ENCODE results near the gene CDX1.

CDX1 gene

DNA sequence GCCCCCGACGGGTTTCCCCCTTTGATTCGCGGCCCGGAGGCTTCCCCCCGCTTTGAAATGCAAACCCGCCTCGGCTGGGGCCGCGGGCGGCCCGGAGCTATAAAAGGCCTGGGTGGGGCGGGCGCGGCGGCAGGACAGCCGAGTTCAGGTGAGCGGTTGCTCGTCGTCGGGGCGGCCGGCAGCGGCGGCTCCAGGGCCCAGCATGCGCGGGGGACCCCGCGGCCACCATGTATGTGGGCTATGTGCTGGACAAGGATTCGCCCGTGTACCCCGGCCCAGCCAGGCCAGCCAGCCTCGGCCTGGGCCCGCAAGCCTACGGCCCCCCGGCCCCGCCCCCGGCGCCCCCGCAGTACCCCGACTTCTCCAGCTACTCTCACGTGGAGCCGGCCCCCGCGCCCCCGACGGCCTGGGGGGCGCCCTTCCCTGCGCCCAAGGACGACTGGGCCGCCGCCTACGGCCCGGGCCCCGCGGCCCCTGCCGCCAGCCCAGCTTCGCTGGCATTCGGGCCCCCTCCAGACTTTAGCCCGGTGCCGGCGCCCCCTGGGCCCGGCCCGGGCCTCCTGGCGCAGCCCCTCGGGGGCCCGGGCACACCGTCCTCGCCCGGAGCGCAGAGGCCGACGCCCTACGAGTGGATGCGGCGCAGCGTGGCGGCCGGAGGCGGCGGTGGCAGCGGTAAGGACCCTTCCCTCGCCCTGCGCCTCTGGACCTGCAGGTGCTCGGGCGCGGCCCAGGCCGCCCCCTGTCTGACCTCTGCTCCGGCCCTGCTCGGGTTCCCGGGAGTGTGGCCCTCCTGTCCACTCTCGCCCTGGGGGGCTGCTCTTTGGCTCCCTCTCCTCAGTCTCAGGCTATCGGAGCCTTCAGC is at the start of gene CDX1:
CDX1 (plus strand) TSS at position 129 of the 862 bp plus-strand sequence; CDS start at position 228, 99 bp downstream.
- DNase-seq: no peak

DNA sequence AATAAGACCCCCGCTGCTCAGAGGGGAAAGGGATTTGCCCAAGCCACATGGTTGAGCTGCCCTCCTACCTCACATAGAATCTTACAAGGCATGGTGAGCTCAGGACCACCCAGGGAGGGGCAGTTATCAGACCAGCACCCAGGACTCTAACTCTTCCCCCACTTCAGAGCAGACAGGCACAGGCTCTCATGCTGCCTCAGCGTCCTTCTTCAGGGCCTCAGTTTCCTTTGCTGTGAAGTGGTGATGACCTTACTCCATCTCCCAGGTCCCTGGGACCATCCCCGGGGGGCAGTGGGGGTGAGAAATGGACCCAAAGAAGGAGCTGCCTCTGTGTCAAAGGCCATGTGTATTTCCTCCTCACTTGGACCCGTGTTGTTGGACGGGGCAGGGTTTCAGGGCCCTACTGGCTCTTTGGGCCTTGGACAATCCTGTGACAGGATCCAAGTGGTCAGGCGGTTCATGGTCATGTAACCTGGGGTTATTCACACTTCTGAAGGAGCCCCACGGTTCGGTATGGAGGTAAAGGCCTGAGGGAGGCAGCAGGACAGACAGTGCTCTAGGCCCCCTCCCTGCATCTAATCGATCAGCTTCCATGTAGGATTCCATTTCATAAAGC is 48.5 kb upstream of the CDX1 start:
- no peak for DNase-seq

DNA sequence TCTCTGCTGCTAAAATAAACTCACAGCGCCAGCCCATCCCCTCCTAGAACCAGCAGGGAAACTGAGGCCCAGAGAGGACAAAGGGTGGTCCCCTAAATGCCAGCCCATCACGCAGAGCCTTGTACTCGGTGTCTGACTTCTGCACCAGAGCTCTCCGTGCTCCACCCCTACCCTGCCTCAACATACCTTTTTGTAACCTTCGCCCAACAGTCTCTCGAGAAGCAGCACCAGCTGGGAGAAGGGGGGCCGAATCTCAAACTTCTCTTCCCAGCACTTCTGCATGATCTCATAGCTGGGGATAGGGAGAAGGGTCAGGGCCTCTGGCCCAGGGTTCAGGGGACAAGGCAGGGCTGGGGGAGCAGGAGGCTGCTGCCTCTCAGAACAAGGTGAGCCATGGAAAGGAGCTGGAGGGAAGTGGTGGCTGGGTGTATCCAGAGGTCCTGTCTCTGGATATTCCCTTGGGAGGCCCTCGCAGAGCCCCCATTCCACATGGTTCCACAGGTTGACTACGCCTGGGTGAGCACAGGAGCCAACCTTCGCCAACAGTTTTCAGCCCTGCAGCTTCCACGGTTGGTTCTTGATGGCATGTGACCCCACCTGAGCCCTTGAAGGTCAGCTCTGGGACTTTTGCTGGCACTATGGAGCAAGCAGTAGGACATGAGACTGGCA is 47.9 kb upstream of the CDX1 start:
- DNase-seq: no peak

DNA sequence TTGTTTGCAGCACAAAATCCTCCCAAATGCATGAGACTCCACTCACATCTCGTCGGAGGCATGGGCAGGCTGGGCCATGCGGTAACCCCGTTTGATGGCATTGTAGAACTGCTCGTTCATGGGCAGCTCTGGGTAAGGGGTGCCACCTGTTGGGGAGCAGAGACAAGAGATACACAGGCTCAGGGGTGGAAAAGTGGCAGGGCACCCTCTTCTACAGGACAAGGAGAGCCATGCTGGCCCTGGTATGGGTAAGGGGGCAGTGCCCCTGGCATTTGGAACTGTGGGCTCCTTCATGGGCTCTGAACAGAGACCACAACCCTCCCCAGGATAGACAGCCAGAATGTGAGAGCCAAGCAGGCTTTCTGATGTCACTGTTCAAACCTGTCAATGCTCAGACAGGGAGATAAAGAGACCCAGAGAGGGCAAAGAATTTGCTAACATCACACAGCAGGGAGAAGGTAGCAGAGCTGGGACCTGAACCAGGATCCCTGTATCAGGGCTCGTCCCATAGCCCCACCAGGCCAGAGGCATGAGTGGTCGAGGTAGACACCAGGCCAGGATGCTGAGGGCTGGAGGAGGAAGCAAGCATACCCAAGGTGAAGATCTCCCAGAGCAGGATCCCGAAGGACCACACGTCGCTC is 47.0 kb upstream of the CDX1 start:
- DNase-seq: no peak

DNA sequence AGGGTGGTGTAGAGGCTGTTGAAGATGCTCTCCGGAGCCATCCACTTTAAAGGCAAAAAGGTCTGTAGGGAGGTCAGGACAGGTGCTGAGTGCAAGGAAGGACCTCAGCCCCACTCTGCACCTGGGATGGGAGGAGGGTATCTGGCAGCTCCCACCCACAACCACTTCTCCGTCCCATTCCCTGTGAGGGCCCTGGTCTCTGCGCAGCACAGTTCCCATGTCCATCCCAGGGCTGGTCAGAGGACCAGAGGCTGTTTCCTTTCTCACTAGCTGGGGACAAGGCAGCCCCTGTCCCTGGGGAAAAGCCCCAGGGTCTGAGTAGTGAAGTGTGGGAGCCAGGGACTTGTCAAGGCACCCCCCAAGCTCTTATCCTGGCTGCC is 46.5 kb upstream of the CDX1 start:
- no peak for DNase-seq

DNA sequence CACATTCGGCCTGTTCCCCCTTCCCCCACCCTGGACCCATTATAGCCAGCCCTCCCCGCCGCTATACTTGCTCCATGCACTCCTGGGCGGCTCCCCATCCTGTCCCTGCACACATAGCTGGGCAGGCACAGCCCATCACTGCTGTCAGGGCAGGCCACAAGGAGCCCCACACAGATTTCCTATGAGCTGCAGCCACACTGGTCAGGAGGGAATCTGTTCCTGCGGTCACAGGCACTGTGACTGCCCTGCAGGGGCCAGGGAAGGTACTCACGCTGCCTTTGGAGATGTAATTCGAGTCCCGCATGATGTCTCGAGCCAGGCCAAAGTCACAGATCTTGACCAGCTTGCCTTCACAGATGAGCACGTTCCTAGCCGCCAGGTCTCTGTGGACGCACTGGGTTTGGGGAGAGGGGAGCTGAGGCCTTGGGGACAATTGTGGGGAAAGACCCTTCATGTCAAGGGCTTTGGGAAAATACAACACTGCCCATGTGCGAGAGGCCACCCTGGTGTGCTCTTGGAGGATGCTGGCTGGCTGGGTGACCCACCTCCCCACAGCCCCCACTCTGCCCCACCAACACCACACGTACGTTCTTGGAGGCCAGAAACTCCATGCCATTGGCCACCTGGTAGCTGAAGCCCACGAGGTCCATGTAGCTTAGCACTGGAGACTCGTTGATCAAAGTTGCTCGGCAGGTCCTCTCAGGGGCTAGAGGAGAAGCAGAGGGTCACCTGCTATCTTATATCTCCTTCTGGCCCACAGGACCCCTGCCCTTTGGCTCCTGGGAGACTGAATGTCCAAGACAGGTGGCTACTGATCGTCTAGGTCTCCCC is 45.7 kb upstream of the CDX1 start:
- DNase-seq: no peak

DNA sequence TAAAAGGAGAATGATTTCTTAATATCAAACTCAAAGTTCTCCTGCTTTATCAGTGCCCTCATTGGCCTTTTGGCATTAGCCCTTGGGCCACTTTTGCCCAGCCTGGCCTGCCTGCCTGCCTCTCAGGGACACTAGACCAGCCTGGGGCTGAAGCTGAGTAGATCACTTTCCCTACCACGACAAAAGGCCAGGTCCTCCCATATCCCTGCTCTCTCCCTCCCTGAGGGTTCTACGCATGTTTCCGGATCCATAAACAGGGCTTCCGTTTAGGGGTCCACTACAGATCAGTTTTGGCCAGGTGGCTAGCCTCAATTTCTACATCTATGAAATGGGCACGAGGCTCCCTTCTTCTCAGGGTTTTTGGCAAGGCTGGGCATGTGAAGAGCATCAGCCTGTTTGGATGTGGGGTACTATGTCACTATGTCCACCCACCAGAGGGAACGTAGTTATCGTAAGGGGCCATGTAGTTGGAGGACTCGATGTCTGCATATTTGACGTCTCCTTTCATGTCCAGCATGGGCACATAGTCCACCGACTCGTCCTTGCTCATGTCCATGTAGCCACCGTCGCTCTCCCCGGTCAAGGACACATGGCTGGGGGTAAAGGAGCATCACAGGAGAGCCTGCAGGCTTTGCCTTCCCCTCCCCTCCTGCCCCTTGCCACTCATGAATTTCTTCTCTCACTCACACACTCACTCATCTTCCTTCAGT is 45.0 kb upstream of the CDX1 start:
- no peak for DNase-seq

DNA sequence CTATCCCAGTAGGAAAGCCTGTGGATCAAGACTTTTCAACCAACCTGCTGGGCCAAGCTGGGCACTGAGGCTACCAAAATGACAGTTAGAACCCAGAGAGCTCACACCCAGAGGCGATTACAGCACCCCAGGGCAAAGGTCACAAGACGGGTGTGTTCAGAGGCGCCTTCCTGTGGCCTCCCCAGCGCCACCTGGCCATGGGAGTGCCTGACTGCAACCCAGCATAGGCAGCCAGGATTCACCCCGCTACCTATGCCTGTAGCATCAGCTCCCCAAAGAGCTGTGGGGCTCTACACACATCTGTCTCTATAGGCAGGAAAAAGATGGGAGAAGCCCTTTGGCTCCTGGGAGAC is 44.4 kb upstream of the CDX1 start:
- no peak for DNase-seq

DNA sequence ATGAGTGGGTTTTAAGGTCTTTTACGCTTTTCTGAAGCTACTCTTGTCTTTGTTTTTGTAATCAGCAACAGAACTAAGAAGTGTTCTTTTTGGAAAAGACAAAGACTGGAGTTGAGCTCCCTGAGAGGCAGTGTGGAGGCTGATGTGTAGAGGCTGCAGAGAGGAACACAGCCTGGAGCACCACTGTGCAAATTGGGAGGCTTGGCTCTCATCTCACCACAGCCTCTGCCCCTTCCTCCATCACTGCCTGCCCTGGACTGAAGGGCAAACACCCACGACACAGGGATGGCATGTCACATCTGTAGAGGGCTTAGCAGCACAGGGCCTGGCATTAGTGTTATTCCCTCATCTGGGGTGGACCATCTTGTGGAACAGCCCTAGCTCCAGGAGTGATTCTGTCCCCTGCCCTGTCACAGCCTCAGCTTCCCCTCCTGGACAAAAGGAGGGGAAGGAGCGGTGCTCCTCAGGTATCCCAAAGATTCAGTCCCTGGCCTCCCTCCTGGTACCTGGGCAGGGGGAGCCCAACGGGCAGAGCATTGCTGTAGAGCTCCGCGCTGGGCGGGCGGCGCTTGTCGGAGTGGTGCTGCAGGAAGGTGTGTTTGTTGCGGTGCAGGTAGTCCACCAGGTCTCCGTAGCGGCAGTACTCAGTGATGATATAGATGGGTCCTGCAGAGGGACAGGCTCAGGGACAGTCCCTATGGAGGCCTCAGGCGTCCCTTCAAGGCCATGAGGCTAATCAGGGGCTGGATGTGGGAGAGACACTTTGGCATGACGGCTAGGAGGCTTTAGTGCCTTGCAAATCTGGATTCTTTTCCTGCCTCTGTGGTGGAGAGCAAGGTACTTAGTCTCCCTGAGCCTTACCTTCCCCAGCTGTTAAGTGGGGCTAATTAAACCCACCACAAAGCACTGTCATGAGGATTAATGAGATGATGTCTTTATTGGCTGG is 43.8 kb upstream of the CDX1 start:
- DNase-seq: no peak

DNA sequence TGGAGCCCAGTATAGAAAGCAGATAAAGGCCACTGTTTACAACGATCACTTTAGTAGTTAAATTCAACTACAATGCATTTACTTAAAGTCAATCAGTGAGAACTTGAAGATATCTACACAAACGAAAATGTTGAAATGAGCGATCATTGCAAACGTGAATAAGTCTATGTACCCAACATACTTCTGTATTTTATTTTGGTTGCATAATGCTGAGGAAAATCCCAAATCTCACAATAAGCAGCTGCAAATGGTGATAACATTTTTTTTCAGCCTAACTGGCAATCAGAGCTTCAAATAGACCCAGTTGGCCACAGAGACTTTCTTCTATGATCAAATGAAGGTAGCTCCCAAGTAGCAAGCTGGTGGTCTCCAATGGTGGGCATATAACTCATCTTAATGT is 43.0 kb upstream of the CDX1 start:
- DNase-seq: no peak

DNA sequence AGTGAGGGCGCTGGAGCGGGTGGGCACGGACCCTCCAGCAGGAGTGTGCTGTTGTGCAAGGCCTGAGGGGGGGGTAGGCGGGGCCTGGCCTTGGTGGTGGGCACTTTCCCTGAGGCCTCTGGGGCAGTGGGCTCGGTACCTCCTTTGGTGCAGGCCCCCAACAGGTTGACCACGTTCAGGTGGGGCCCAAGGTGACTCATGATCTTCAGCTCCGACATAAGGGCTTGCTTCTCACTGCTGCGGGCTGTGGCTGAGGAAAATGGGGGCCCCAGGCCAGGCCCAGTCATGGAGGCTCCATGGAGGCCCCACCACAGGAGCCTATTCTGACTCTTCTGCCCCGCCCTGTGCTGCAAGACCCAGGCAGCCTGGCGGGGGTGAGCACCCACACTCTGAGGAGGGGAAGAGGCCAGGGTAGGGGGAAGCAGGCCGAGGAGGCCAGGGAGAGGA is 42.4 kb upstream of the CDX1 start:
- DNase-seq: no peak

DNA sequence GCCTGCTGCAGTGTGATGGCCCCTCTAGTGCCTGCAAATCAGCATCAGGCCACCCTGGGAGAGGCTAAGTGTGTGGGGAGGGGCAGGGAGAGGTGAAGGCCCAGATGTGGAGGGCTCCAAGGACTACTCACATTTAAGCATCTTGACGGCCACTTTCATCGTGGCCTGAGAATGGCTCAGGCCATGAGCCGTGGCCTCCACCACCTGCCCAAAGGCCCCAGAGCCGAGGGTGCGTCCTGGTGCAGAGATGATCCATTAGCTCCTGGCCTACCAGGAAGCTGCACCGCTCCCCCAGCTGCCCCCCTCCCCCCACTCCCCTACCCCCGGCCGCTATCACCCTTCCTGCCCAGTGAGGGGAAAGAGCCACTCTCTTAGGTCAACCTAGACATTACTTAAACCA is 42.0 kb upstream of the CDX1 start:
- no peak for DNase-seq

DNA sequence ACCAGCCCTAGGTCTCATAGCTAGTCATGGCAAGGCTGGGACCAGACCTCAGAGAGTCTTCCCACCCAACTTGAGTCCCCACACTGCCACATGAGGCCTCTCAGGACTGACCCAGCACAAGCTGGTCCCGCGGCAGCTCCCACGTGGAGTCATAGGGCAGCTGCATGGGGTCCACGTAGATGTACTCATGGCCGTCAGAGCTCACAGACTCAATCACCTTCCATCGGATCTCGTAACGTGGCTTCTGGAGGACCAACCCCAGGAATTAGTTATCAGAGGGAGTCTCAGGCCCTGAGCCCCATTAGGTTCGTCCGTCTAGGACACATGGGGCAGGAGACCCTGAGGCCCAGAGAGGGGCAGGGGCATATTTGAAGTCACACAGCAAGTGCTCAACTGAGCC is 41.2 kb upstream of the CDX1 start:
- no peak for DNase-seq

DNA sequence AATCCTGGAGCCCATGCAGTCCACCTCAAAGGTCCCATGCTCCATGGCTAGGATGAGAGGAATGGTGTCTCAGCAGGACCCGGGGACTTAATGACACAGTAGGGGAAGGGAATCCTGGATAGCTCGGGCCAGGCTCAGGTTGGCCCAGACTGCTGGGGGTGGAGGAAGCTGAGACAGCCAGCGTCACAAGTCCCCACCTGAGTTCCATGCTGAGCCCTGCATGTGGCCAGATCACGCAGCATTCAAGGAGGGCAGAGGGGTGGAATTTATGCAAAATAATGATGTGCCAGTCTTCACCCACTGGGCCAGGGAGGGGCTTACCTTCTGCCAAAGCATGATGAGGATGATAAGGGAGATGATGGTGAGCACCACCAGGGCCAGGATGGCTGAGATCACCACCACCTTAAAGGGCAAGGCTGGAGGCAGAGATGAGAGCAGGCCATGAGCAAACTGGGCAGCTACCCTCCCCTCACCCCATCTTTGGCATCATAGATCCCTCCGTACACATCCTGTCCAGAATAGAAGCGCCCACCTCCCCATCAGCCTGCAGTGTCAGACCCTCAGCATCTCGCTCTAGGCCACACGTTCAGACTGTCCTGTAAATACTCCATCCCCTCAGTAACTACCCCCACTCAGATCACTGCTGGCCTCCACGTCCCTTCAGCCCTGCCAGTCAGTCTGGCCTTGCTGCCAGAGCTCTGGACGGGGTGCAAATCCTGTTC is 40.2 kb upstream of the CDX1 start:
- no peak for DNase-seq

DNA sequence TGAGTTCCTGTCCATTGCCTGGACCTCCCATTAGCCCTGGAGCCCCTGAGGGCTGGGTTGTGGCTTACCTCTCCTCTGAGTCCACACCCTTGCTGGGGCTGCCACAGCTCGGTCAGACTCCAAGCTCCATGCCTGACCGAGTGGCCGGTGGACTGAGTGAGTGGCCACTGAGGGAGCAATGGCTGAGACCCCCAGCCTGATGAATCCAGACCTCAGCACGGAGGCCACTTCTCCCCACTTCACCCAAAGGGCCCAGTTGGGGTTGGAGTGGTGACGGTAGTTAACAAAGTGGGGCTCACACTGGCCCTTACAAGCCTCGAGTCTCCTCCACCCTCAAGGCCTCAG is 39.7 kb upstream of the CDX1 start:
- no peak for DNase-seq

DNA sequence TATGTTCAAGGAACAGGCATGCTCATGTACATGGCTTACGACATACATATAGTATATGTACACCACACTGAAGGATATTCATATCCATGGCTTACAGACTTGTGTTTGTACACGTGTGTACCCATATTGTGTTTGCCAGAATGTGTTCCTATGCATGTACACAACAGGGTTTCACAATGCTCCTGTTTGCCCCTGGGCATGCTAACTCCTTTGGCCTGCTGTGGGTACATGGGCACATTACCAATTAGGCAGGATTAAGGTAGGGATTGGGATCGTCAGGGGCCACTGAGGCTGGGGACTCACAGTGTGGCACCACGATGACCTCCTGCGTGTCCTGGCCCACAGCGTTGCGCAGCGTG is 37.1 kb upstream of the CDX1 start:
- no peak for DNase-seq

DNA sequence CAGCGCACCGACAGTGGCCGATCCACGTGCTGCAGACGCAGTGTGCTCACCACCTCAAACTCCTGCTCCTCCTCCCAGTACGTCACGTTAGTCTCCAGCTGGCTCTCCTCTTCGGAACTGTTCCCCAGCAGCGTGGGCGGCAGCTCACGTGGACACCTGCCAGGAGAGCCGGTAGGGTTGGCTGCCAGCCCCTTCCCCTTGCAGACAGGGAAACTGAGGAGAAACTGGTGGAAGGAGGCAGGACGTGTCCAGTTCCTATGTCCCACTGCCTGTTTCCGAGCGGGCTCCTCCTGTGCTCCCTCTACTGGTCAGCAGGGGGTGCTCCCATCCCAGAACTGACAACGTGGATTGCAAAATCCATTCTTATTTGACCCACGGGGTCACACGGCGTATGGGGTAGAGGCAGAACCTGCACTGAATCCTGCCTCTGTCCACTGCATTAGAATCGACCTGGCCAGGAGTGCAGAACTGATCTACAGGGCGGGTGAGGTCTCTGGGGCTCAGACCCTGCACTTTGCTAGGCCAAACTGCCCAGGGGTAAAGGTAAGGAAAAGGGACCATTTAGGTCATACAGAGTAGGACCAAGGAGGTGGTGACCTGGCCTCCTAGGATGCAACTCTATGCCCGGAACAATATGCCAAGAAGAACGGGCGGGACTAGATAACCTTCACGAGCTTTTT is 36.6 kb upstream of the CDX1 start:
- no peak for DNase-seq

DNA sequence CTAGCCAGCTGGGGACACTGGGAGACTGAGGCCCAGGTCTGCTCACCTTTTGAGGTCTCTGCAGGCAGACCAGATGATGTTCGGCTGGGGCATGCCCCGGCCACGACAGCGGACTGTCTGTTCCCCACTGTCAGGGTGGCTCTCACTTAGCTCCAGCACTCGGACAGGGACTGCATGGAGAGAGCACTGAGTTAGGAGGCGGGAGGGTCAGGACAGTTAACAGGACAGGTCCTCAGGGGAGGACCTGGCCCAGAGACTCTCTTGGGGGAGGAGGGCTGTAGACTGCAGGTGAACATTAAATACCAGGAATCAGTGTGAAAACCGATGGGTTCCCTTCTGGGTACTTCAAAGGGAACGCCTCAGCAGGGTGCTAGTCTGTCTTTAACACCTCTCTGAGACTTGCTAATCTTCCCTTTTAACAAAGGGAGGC is 36.1 kb upstream of the CDX1 start:
- DNase-seq: no peak

DNA sequence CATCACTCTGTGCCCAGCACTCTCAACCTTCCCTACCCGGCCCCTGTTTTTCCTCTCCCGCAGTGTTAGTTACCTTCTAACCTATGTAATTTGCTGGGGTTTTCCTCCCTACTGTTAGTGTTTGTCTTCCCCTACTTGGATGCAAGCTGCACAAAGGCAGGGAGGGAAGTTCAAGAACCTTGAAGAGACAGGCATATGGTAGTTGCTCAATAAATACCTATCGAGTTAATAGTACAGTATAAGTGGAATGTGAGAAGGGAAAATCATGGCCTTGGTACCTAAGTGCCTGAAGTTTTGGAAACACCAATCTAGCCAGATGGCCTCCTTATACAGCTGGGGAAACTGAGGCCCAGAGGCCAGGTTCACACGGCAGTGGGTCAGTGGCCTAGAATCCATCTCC is 35.1 kb upstream of the CDX1 start:
- no peak for DNase-seq
